ENCODE data around the gene SDSL. TPM values are rescaled to one million over a fixed set of nuclear protein-coding genes. Genes with fewer than 3 reads are reported as not detected.

Gene SDSL
- total RNA-seq, 1 experiment from 2014 or later, result 0.46 TPM

DNA sequence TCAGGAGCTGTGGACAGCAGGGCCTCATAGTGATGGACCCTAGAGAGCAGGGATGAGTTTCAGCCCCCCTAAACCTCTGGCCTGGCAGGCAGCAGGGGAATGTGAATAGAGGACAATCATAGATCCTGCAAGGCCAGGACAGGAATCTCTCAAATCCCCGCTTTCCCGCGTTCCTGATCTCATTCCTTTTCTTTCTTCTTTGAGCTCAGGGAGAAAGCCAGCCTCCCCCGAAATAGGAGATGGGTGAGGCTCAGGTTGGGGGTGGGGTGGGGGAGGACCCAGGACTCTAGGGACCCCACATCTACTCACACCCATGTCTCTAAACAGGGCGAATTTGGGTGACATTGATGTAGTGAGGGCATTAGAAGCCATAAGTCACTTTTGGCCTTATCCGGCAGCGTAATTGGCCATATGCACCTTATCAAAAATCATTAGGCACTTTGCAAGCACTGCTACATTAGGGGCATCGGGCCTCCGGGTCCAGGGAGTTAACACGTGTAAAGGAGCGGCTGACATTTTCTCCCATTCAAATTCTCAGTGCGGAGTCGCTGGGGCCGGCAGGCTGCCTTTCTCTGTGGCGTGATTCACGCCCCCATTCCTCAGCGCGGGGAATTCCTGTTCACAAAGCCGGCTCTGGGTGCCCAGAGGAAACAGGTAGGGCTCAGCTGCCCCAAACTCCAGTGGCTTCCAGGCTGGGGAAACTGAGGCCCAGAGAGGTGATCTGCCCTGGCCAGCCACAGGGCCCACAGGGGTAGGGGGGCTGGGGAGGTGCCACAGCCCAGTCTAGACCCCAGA, 48.0 kb downstream of the SDSL start:
- no CpG with 5 or more reads among the region's 19 CpGs for WGBS (ENCODE audit: extremely low coverage, insufficient read length, low lambda C conversion rate)
- H4K91ac ChIP-seq (ENCODE audit: insufficient read length, low read depth, low read length), result no peak overlapping the region
- Mint-ChIP-seq H3K9me3 (peaks cover 0 to 7% of the 10 kb centered on the region in 2 experiments; a peak in 2 of 5 replicates), H3K36me3 (ENCODE audit: insufficient read depth in 1 of 3, low read depth in 3 of 3) (peaks cover 0 to 28% (median 0%) of the 10 kb centered on the region in 3 experiments; a peak in 4 of 7 replicates), H3K4me3 (peak overlapping the region; percentile 35 to 58), H3K4me1 (peaks cover 57 to 72% of the 10 kb centered on the region in 2 experiments), H3K27me3 (ENCODE audit: low read depth) (peaks cover 99% of the 10 kb centered on the region), H3K27ac (no peak overlapping the region)
- no peak overlapping the region for H2BK12ac ChIP-seq (ENCODE audit: insufficient read length, low read depth, low read length)
- H3K79me1 ChIP-seq (ENCODE audit: insufficient read depth, low read depth, low read length, poor library complexity, severe bottlenecking), result no peaks in the 10 kb centered on the region
- no peak overlapping the region for H3K56ac ChIP-seq (ENCODE audit: insufficient read length, low read depth, low read length)
- DNase-seq, result peak; percentile 40
- H3K79me2 ChIP-seq (ENCODE audit: insufficient read depth, low read length), result no peaks in the 10 kb centered on the region
- no peaks in the 10 kb centered on the region for H4K20me1 ChIP-seq (ENCODE audit: control insufficient read depth, insufficient read depth, insufficient read length)
- TF ChIP-seq, protein P1, sequence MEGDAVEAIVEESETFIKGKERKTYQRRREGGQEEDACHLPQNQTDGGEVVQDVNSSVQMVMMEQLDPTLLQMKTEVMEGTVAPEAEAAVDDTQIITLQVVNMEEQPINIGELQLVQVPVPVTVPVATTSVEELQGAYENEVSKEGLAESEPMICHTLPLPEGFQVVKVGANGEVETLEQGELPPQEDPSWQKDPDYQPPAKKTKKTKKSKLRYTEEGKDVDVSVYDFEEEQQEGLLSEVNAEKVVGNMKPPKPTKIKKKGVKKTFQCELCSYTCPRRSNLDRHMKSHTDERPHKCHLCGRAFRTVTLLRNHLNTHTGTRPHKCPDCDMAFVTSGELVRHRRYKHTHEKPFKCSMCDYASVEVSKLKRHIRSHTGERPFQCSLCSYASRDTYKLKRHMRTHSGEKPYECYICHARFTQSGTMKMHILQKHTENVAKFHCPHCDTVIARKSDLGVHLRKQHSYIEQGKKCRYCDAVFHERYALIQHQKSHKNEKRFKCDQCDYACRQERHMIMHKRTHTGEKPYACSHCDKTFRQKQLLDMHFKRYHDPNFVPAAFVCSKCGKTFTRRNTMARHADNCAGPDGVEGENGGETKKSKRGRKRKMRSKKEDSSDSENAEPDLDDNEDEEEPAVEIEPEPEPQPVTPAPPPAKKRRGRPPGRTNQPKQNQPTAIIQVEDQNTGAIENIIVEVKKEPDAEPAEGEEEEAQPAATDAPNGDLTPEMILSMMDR (conservative IDR thresholded peaks at IDR 0.05), result no peak
- H3K18ac ChIP-seq (ENCODE audit: insufficient read length, low read depth, low read length), result no peak overlapping the region
- H3K9me3 ChIP-seq (ENCODE audit: control insufficient read depth, low read depth, low read length), result no peaks in the 10 kb centered on the region
- no peak overlapping the region for H3K4me2 ChIP-seq (ENCODE audit: insufficient read depth, insufficient read length, low read length)
- H2BK20ac ChIP-seq (ENCODE audit: low read depth, low read length, poor library complexity, severe bottlenecking), result no peak overlapping the region
- no peak overlapping the region for H2BK5ac ChIP-seq (ENCODE audit: insufficient read length, low read length)
- no peak overlapping the region for H2AK5ac ChIP-seq (ENCODE audit: insufficient read length, low read length)
- H3T11ph ChIP-seq (ENCODE audit: low read length), result no peak overlapping the region
- no peak overlapping the region for H3K4ac ChIP-seq (ENCODE audit: low read depth, low read length)
- H4K8ac ChIP-seq (replicated peaks; ENCODE audit: insufficient read length, low read depth, low read length), result no peak overlapping the region
- H3K23ac ChIP-seq (ENCODE audit: insufficient read length, low read depth, low read length), result no peak overlapping the region
- no peaks in the 10 kb centered on the region; the same call in 1 of the 2 replicates for H3K4me1 ChIP-seq (ENCODE audit: insufficient read depth, low read length)
- no peak overlapping the region for H3K27ac ChIP-seq (ENCODE audit: insufficient read length, low read depth, low read length)
- H3K14ac ChIP-seq (ENCODE audit: insufficient read depth, low read length), result no peak overlapping the region
- H4K5ac ChIP-seq (ENCODE audit: insufficient read length, low read depth, low read length), result no peak overlapping the region
- H3K9ac ChIP-seq (ENCODE audit: extremely low read depth, insufficient read length, low read length), result no peak overlapping the region
- peaks cover 20% of the 10 kb centered on the region for H3K23me2 ChIP-seq (ENCODE audit: insufficient read length, low read depth, low read length, poor library complexity, severe bottlenecking)
- peaks cover 97% of the 10 kb centered on the region for H3K27me3 ChIP-seq (ENCODE audit: insufficient read depth, low read length)
- H2AFZ ChIP-seq (ENCODE audit: low read length), result no peak overlapping the region
- H2BK15ac ChIP-seq (ENCODE audit: low read depth, low read length), result no peak overlapping the region
- H2BK120ac ChIP-seq (ENCODE audit: low read depth, low read length, poor library complexity, severe bottlenecking), result no peak overlapping the region
